Measurements from ENCODE around the gene SEMA6B. TPM values are rescaled to one million over a fixed set of nuclear protein-coding genes. Genes with fewer than 3 reads are reported as not detected.

SEMA6B gene
- total and polyA plus RNA-seq, 2 donors (not counting 3 experiments of a cell fraction or from before 2014, with no cell fraction given), result 97.8 to 176 TPM

DNA sequence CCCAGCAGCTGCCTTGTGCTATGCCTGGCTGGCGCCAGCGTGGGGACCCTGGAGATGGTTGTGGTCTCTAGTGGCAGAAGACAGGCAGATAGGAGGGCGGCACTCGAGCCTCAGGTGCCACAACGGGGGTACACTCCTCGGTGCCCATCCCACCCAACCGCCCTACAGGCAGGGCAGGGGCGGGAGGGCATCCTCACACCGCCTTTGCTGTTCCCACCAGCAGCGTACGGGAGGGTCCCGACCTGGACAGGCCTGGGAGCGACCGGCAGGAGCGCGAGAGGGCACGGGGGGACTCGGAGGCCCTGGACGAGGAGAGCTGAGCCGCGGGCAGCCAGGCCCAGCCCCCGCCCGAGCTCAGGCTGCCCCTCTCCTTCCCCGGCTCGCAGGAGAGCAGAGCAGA, 57.8 kb downstream of the SEMA6B start:
- H4K20me1 ChIP-seq (replicated peaks; ENCODE audit: control insufficient read depth, extremely low read depth, insufficient read depth, low read length), result no peaks in the 10 kb centered on the region
- no peaks in the 10 kb centered on the region for H3K79me2 ChIP-seq (ENCODE audit: control insufficient read depth, insufficient read depth, low read length)
- BruUV-seq (replicated peaks), result TSS peak; percentile 34
- H3K36me3 ChIP-seq (ENCODE audit: control insufficient read depth in 2 of 2, extremely low read depth in 1 of 2, insufficient read depth in 2 of 2, low read length in 2 of 2), result peaks cover 5 to 39% of the 10 kb centered on the region in 2 experiments
- no peaks in the 10 kb centered on the region for H3K9me1 ChIP-seq (replicated peaks; ENCODE audit: control insufficient read depth, extremely low read depth, insufficient read depth, low read length)
- dilution Hi-C loops (cut with MboI; ENCODE audit: extremely low pct_ligation_motif_present, low sequenced_read_pairs) (no loop called here), intact Hi-C loops (cut with micrococcal nuclease) (no loop called here)
- POLR2A ChIA-PET, result no interaction called here
- no peaks in the 10 kb centered on the region for H3K9me3 ChIP-seq (replicated peaks; ENCODE audit: control insufficient read depth, insufficient read depth, low read length)
- FAIRE-seq (no peak), DNase-seq (ENCODE audit: low read depth, low spot score) (no peak)
- no peak overlapping the region for H3K4me3 ChIP-seq (replicated peaks in 1 of 3; ENCODE audit: insufficient read depth in 1 of 3, low read depth in 1 of 3, low read length in 3 of 3)
- no peaks in the 10 kb centered on the region for H3K27me3 ChIP-seq (ENCODE audit: control insufficient read depth in 2 of 2, insufficient read depth in 2 of 2, low read length in 2 of 2)
- no peak overlapping the region for H3K9ac ChIP-seq (replicated peaks; ENCODE audit: extremely low read depth, insufficient read depth, low read length)
- H3K4me1 ChIP-seq (ENCODE audit: control insufficient read depth, extremely low read depth, insufficient read depth, low read length), result peaks cover 7% of the 10 kb centered on the region
- no peak for TF ChIP-seq JUN (IDR thresholded peaks at IDR 0.05; ENCODE audit: borderline replicate concordance, insufficient read depth, insufficient read length, low read depth)
- no peak for TF ChIP-seq GATA2 (IDR thresholded peaks at IDR 0.05; ENCODE audit: insufficient read depth, insufficient read length, low read depth, low read length)
- TF ChIP-seq MYC (IDR thresholded peaks at IDR 0.05; ENCODE audit: low read depth, low read length), result no peak
- TF ChIP-seq, protein P1, sequence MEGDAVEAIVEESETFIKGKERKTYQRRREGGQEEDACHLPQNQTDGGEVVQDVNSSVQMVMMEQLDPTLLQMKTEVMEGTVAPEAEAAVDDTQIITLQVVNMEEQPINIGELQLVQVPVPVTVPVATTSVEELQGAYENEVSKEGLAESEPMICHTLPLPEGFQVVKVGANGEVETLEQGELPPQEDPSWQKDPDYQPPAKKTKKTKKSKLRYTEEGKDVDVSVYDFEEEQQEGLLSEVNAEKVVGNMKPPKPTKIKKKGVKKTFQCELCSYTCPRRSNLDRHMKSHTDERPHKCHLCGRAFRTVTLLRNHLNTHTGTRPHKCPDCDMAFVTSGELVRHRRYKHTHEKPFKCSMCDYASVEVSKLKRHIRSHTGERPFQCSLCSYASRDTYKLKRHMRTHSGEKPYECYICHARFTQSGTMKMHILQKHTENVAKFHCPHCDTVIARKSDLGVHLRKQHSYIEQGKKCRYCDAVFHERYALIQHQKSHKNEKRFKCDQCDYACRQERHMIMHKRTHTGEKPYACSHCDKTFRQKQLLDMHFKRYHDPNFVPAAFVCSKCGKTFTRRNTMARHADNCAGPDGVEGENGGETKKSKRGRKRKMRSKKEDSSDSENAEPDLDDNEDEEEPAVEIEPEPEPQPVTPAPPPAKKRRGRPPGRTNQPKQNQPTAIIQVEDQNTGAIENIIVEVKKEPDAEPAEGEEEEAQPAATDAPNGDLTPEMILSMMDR (IDR thresholded peaks at IDR 0.05; ENCODE audit: extremely low read depth in 1 of 2, insufficient read depth in 1 of 2, low read depth in 1 of 2, low read length in 2 of 2), result no peak
- TF ChIP-seq POLR2A (IDR thresholded peaks at IDR 0.05; ENCODE audit: low read depth, low read length), result no peak
- TF ChIP-seq FOS (IDR thresholded peaks at IDR 0.05; ENCODE audit: borderline replicate concordance, insufficient read depth, low read length), result no peak
- TF ChIP-seq POLR2AphosphoS5 (IDR thresholded peaks at IDR 0.05; ENCODE audit: insufficient read depth, low read depth, low read length), result no peak
- TF ChIP-seq EZH2 (IDR thresholded peaks at IDR 0.05; ENCODE audit: borderline replicate concordance, low read depth, low read length, severe bottlenecking), result no peak
- TF ChIP-seq, protein P2, sequence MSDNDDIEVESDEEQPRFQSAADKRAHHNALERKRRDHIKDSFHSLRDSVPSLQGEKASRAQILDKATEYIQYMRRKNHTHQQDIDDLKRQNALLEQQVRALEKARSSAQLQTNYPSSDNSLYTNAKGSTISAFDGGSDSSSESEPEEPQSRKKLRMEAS (IDR thresholded peaks at IDR 0.05; ENCODE audit: insufficient read depth, insufficient read length), result no peak
- CTCF ChIA-PET, result interaction anchor here (1.0 to 3.1 kb wide), 2 partner anchors 22 to 23 kb away, joined by 3 to 10 read pairs; no protein-coding TSS in a partner anchor
- H3K27ac ChIP-seq (ENCODE audit: insufficient read depth, low read depth, low read length), result no peak overlapping the region
- no peak overlapping the region for H2AFZ ChIP-seq (ENCODE audit: low read depth, low read length)
- H3K4me2 ChIP-seq (ENCODE audit: insufficient read depth, low read length), result no peak overlapping the region

Data from endothelial cell of umbilical vein (primary cell).